Osteoblast (primary cell): ENCODE data around the gene AUNIP. TPM values are rescaled to one million over a fixed set of nuclear protein-coding genes. Genes with fewer than 3 reads are reported as not detected.
A peak's percentile ranks its signal among the peaks of the same experiment; 100 is the strongest.

Experiments used
- DNase-seq: peaks from one replicate; pipeline ENCODE4 v3.0.0; 2011; ENCODE audit warnings: low spot score, mixed read lengths; ENCODE audit not compliant: insufficient read length; ENCODE audit errors: missing footprints
- H2AFZ ChIP-seq: 2 replicates; pipeline ENCODE4 v1.6.0; 2011; ENCODE audit warnings: mild to moderate bottlenecking, low read length
- H3K27ac ChIP-seq: 2 replicates; pipeline ENCODE4 v1.5.1; 2011; ENCODE audit warnings: mild to moderate bottlenecking, low read depth, low read length, moderate library complexity
- H3K27me3 ChIP-seq: 2 replicates; pipeline ENCODE4 v1.6.0; 2012; ENCODE audit warnings: mild to moderate bottlenecking, control low read depth, inconsistent platforms, low read length, moderate library complexity; ENCODE audit not compliant: insufficient read depth
- H3K36me3 ChIP-seq: 2 replicates; pipeline ENCODE4 v1.5.1; 2011; ENCODE audit warnings: mild to moderate bottlenecking, low read length, control low read depth, moderate library complexity; ENCODE audit not compliant: insufficient read depth
- H3K4me1 ChIP-seq: 2 replicates; pipeline ENCODE4 v1.5.1; 2011; ENCODE audit warnings: mild to moderate bottlenecking, low read length, control low read depth, moderate library complexity; ENCODE audit not compliant: insufficient read depth
- H3K4me2 ChIP-seq: 2 replicates; pipeline ENCODE4 v1.6.0; 2011; ENCODE audit warnings: mild to moderate bottlenecking, low read length; ENCODE audit not compliant: insufficient read depth
- H3K4me3 ChIP-seq: fragments of 200-600 bp; sonication (generic); 3 replicates; pipeline ENCODE4 v1.5.1; 2012; ENCODE audit warnings: mild to moderate bottlenecking, low read length, inconsistent platforms; ENCODE audit not compliant: insufficient read depth
- H3K79me2 ChIP-seq: 2 replicates; pipeline ENCODE4 v1.6.0; 2012; ENCODE audit warnings: mild to moderate bottlenecking, low read length, control low read depth, inconsistent platforms; ENCODE audit not compliant: insufficient read depth
- H3K9me3 ChIP-seq: 2 replicates; pipeline ENCODE4 v1.5.1; 2011; ENCODE audit warnings: low read depth, low read length, control low read depth
- H4K20me1 ChIP-seq: 2 replicates; pipeline ENCODE4 v1.6.0; 2012; ENCODE audit warnings: mild to moderate bottlenecking, low read length, control low read depth; ENCODE audit not compliant: insufficient read depth
- total RNA-seq: library from RNA; depleted of rRNA; stranded (reverse); fragments of >200 nt; gene quantifications from 2 replicates; pipeline ENCODE4 v1.2.3, GENCODE V29; 2012
- TF ChIP-seq, protein P1 (sequence below): IDR thresholded peaks from 2 replicates; pipeline ENCODE4 v1.5.1; 2011; ENCODE audit warnings: mild to moderate bottlenecking, low read depth, low read length, moderate library complexity; ENCODE audit errors: extremely low read depth

The AUNIP gene
- total RNA-seq, 1 donor, result 0.72 TPM

DNA sequence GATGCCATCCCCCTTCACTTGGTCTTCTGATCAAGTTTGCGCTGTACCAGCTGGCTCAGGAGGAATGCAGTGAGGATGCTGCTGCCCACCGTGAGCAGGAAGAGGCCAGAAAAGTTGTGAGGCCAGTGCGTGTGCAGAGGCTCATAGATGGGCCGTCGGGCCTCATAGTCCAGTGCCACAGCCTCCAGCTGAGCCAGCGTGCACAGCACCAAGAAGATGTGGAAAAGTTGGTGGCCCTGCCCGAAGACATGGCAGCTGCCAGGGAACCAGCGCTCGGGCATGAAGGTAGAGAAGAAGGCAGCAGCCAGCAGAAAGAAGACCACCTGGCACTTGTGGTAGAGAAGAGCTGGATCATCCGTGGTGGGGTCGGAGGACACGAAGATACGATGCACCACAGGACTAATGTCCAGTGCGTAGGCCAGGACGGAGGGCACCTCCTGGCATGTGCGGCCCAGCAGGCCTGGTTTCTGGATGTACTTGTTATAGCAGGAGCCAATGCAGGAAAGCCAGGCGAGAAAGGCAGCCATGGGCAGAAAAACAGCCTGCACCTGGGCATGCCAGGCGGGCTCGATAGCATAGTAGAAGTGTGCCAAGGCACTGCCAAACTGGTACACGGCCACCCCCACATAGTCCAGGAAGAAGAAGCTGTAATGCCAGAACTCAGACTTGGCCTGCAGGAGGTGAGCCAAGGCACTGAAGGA, 3.7 kb upstream of the AUNIP start:
- no peak for DNase-seq
- H2AFZ ChIP-seq, result no peak overlapping the region
- H3K9me3 ChIP-seq, result no peaks in the 10 kb centered on the region
- TF ChIP-seq, protein P1, sequence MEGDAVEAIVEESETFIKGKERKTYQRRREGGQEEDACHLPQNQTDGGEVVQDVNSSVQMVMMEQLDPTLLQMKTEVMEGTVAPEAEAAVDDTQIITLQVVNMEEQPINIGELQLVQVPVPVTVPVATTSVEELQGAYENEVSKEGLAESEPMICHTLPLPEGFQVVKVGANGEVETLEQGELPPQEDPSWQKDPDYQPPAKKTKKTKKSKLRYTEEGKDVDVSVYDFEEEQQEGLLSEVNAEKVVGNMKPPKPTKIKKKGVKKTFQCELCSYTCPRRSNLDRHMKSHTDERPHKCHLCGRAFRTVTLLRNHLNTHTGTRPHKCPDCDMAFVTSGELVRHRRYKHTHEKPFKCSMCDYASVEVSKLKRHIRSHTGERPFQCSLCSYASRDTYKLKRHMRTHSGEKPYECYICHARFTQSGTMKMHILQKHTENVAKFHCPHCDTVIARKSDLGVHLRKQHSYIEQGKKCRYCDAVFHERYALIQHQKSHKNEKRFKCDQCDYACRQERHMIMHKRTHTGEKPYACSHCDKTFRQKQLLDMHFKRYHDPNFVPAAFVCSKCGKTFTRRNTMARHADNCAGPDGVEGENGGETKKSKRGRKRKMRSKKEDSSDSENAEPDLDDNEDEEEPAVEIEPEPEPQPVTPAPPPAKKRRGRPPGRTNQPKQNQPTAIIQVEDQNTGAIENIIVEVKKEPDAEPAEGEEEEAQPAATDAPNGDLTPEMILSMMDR, result no peak
- no peaks in the 10 kb centered on the region for H3K27me3 ChIP-seq
- H3K27ac ChIP-seq, result no peak overlapping the region
- no peak overlapping the region for H3K4me3 ChIP-seq
- peaks cover 25% of the 10 kb centered on the region for H3K36me3 ChIP-seq
- H3K79me2 ChIP-seq, result peaks cover 10% of the 10 kb centered on the region
- peaks cover 3% of the 10 kb centered on the region for H4K20me1 ChIP-seq
- peaks cover 8% of the 10 kb centered on the region for H3K4me1 ChIP-seq
- H3K4me2 ChIP-seq, result no peak overlapping the region

- Histone ChIP-seq H3K4me1 (peaks cover 8% of the 10 kb centered on the region), H3K4me2 (no peak overlapping the region)
- DNase-seq, result no peak
These were observed 2.3 kb upstream of the AUNIP start for GRCh38 chr1:25861316-25862286.

DNA sequence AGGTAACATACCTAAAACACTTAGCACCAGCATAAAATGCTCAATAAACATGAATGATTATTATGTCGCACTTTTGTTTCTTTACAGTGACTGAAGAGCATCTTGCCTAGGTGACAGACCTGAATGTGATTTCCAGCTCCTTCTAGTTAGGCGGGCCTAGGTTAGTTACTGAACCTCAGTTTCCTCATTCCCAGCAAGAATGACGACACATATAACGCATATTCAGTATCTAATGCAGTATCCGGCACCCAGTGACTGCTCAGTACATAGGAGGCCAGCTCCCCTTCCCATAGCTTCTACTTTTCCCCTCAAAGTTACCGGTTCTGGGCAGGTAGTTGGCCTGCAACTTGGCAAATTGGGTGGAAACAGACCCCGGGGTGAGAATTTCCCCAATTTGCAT, 763 bp downstream of the AUNIP start:
- no peak overlapping the region for H3K27ac ChIP-seq
- TF ChIP-seq, protein P1, result no peak
- H3K4me2 ChIP-seq, result peak overlapping the region; percentile 99

More at GRCh38 chr1:25861316-25862286, 2.3 kb upstream of the AUNIP start:
- Histone ChIP-seq H3K4me3 (no peak overlapping the region), H3K36me3 (peaks cover 18% of the 10 kb centered on the region), H2AFZ (no peak overlapping the region), H3K27me3 (no peaks in the 10 kb centered on the region), H4K20me1 (no peaks in the 10 kb centered on the region), H3K79me2 (peaks cover 10% of the 10 kb centered on the region), H3K27ac (no peak overlapping the region), H3K9me3 (no peaks in the 10 kb centered on the region)
- TF ChIP-seq, protein P1, result no peak

DNA sequence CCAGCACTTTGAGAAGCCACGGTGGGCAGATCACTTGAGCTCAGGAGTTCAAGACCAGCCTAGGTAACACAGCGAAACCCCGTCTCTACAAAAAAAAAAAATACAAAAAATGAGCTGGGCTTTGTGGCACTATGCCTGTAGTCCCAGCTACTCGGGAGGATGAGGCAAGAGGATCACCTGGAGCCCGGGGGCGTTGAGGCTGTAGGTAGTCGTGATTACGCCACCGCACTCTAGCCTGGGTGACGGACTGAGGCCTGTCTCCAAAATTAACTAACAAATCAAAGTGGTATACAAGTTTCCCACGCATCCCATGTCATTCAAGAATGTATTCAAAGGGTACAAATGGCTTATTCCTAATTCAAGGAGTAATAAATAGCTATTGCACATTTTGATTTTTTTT, 2.4 kb downstream of the AUNIP start:
- Histone ChIP-seq H3K4me3 (no peak overlapping the region), H3K27me3 (no peaks in the 10 kb centered on the region), H3K4me2 (no peak overlapping the region), H3K9me3 (no peaks in the 10 kb centered on the region), H3K79me2 (peaks cover 14% of the 10 kb centered on the region), H4K20me1 (no peaks in the 10 kb centered on the region), H3K4me1 (peaks cover 8% of the 10 kb centered on the region), H3K36me3 (no peaks in the 10 kb centered on the region), H3K27ac (no peak overlapping the region), H2AFZ (no peak overlapping the region)
- DNase-seq, result no peak
- TF ChIP-seq, protein P1, result no peak

More for the DNA sequence above, 763 bp downstream of the AUNIP start:
- Histone ChIP-seq H3K4me3 (peak overlapping the region; percentile 88), H3K79me2 (peaks cover 13% of the 10 kb centered on the region), H3K4me1 (peaks cover 8% of the 10 kb centered on the region), H3K9me3 (no peaks in the 10 kb centered on the region), H3K27me3 (no peaks in the 10 kb centered on the region), H4K20me1 (no peaks in the 10 kb centered on the region), H3K36me3 (peaks cover 11% of the 10 kb centered on the region), H2AFZ (peak overlapping the region; percentile 98)
- no peak for DNase-seq
